Heart right ventricle (tissue), 16 donors: ENCODE results near the gene RPS6KB1. TPM values are rescaled to one million over a fixed set of nuclear protein-coding genes. Genes with fewer than 3 reads are reported as not detected.
A peak's percentile ranks its signal among the peaks of the same experiment; 100 is the strongest.

Experiments used
- ATAC-seq, 8 donors: fragments of 200-7000 bp; cut with Tn5 transposase; one replicate each; pipeline ENCODE4 v1.9.1; 2020; ENCODE audit warnings: mild to moderate bottlenecking in 8 of 8, moderate library complexity in 8 of 8, moderate number of reproducible peaks in 1 of 8
- DNase-seq, 2 donors: peaks; one replicate each; pipeline ENCODE4 v3.0.0-alpha.2; 2020
- H3K27ac ChIP-seq, 10 donors: fragments of 200-600 bp; sonication (generic) in 2 of 10; one replicate each; pipeline versions ENCODE4 v1.5.0 to v1.8.0; 2020 to 2022; ENCODE audit warnings: mild to moderate bottlenecking in 3 of 10
- H3K27me3 ChIP-seq, 7 donors: fragments of 200-600 bp; one replicate each; pipeline ENCODE4 v1.8.0; 2021 to 2022; ENCODE audit warnings: mild to moderate bottlenecking in 2 of 7
- H3K36me3 ChIP-seq, 9 donors: fragments of 200-600 bp; sonication (generic) in 1 of 9; one replicate each; pipeline versions ENCODE4 v1.5.0 to v1.8.0; 2020 to 2022; ENCODE audit warnings: mild to moderate bottlenecking in 2 of 9
- H3K4me1 ChIP-seq, 9 donors: fragments of 200-600 bp; sonication (generic) in 1 of 9; one replicate each; pipeline versions ENCODE4 v1.5.0 to v1.8.0; 2020 to 2022; ENCODE audit warnings: mild to moderate bottlenecking in 4 of 9
- H3K4me3 ChIP-seq, 10 donors: fragments of 200-600 bp; sonication (generic) in 2 of 10; one replicate each; pipeline versions ENCODE4 v1.5.0 to v1.8.0; 2020 to 2022; ENCODE audit warnings: mild to moderate bottlenecking in 7 of 10, moderate library complexity in 2 of 10
- H3K9me3 ChIP-seq, 11 donors: fragments of 200-600 bp in 10 of 11; sonication (generic) in 2 of 11; one replicate each; pipeline versions ENCODE4 v1.5.0 to v1.8.0; 2013 to 2022; ENCODE audit warnings: mild to moderate bottlenecking in 2 of 11, control low read depth in 1 of 11, moderate library complexity in 1 of 11
- WGBS, 2 donors: extraction: QIAGEN DNeasy Blood & Tissue Kit; methylation state at CpG; one replicate each; pipeline ENCODE4 v1.1.7; 2013; ENCODE audit warnings: inconsistent platforms in 1 of 2; 5-methylcytosine and 5-hydroxymethylcytosine counted together
- intact Hi-C, 10 donors: fragments of 100-400 bp; cut with DNase I; formaldehyde crosslinking; loops; one replicate each; pipeline versions ENCODE4 v1.11.1 to v1.14.2; 2022
- polyA plus RNA-seq, 2 donors: library from polyadenylated mRNA; stranded (reverse); fragments of 200-250 nt; gene quantifications; one replicate each; pipeline ENCODE4 v1.2.3, GENCODE V29; 2013
- total RNA-seq, 10 donors: library from RNA; stranded (reverse); fragmentation: NEBNext Ultra II Directional in 3 of 10; extraction: Animal tissue kit (Norgen Biotek cat#: 25700) in 3 of 10; gene quantifications; one replicate each; pipeline versions ENCODE4 v1.2.1 to v1.2.4, GENCODE V29; 2021 to 2023
- TF ChIP-seq, protein P1 (sequence below), 9 donors: fragments of 200-600 bp; sonication (generic) in 2 of 9; IDR thresholded peaks; one replicate each; pipeline versions ENCODE4 v1.5.0 to v1.8.0; 2021 to 2022; ENCODE audit warnings: antibody characterized with exemption in 9 of 9, mild to moderate bottlenecking in 5 of 9, moderate library complexity in 1 of 9
- donor health status: Arrhythmogenic right ventricular cardiomyopathy.
- donor health status: ischemic (EF 13 %, LVEDD 7.1; RV severe dilation, severe dysfunction).
- donor health status: healthy with polysubstance abuse.
- donor health status: DM: no; HTN: yes; CAD: no.
- donor health status: DM: no; HTN: no; CAD: no.
- donor health status: ischemic (EF 25% LVEDD 6.9; RV normal size, moderate dysfunction).
- donor health status: ischemic (EF 25% LVEDD 5.7; RV mildly dilated, moderate dysfunction).
- donor health status: healthy.
- donor health status: DM: yes; HTN: yes; CAD: no.
- donor health status: Ischemic cardiomyopathy.
- donor health status: ischemic (EF 35%, LVEDD 5.7; RV mildly dilated, moderate dysfunction).
- donor health status: nonischemic (EF 11% LVEDD 7.7; RV severe dilation, severe dysfunction).
- donor health status: DM: yes; HTN: yes; CAD: no.
- donor health status: PGD.
- donor health status: ischemic (EF 29% LVEDD 5.4; RV normal size, mild dysfunction).
- donor health status: nonischemic (EF 23%, LVEDD 6.1; RV moderate dilation, normal function).

Gene RPS6KB1
- total and polyA plus RNA-seq, 12 donors, result 5.1 to 30.4 (median 24.7) TPM

DNA sequence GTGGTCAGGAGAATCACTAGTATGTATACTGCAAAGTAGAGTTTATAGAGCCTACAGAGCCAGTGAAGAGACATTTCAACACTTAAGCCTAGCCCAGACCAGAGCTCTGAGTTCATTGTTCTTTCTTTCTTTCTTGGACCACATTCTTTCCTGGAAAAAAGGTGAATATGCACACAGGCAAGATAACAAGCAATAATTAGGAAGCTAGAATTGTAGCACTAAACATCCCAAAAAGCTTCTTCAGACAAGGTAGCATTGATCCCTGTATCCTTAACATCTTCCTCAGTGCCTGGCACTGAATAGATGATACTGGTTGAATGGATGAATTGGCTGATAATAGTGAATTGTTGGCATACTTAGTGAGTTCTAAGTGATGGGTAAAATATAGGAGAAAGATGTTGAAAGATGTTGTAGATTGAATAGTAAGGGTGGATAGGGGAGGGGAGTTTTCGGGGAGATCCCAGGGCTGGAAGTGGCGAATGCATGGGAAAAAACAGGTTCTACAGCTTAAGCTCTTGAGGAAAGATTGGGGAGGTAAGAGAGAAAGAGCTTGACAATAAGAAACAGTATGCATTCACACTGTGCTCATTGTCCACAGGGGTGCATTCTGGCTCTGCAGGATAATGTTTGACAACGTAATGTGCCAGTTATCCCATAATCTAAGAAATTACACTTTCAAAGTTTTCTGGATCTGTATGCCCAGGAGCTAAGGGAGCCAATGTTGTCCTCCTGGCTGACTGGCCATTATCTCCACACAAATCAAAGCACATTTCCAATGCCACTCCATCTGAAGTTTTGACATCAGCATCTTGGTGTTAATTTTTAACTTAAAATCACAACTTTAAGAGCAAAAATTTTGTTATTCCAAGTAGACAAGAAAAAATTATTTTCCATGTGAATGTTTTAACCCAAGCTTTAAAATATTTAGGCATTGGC lies 35.8 kb upstream of the RPS6KB1 start:
- TF ChIP-seq, protein P1, sequence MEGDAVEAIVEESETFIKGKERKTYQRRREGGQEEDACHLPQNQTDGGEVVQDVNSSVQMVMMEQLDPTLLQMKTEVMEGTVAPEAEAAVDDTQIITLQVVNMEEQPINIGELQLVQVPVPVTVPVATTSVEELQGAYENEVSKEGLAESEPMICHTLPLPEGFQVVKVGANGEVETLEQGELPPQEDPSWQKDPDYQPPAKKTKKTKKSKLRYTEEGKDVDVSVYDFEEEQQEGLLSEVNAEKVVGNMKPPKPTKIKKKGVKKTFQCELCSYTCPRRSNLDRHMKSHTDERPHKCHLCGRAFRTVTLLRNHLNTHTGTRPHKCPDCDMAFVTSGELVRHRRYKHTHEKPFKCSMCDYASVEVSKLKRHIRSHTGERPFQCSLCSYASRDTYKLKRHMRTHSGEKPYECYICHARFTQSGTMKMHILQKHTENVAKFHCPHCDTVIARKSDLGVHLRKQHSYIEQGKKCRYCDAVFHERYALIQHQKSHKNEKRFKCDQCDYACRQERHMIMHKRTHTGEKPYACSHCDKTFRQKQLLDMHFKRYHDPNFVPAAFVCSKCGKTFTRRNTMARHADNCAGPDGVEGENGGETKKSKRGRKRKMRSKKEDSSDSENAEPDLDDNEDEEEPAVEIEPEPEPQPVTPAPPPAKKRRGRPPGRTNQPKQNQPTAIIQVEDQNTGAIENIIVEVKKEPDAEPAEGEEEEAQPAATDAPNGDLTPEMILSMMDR (IDR thresholded peaks at IDR 0.05), result no peak
- Histone ChIP-seq H3K4me1 (peaks cover 0 to 40% (median 5%) of the 10 kb centered on the region in 9 donors), H3K36me3 (peaks cover 0 to 41% (median 11%) of the 10 kb centered on the region in 9 donors), H3K27me3 (no peaks in the 10 kb centered on the region), H3K4me3 (no peak overlapping the region), H3K9me3 (no peaks in the 10 kb centered on the region), H3K27ac (peak overlapping the region in 2 of 10 donors; percentile 13 to 46)
- intact Hi-C loops, result no loop called here
- DNase-seq (no peak), ATAC-seq (no peak)
- WGBS, 2 donors, result 95 to 98% methylated on average over 3 of the region's 3 CpGs

DNA sequence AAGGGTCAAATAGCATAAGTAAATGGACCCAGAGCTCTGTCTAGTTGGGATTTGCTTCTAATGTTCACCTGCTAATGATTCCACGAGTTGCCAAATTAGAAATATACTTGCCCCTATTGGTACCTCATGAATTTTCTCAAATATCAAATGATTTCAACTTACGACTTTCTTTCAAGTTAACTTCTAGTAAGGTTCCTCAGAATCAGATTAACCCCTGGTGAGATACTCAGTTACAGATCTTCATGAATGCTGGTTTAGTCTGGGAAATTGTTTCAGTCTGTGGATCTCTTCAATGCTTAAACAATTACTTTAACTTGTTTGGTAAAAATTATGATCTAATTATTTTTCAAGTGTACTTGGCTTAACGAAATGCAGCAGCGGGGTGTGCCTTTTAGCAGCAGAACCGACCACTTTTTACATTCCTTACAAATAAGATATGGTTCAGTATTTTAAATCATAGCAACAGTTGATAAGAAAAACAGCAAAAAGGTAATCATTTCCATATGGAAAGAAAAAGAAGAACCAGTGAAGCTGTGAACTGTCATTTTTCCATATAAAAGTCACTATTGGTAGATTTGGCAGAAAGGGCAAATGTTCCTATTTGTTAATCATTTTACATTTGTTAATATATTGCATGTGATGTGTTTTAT lies 34.6 kb upstream of the RPS6KB1 start:
- TF ChIP-seq, protein P1 (IDR thresholded peaks at IDR 0.05), result no peak
- intact Hi-C loops, result loop anchor here in 1 of 10 donors (2.0 kb wide), 1 partner anchor 105 kb away; no protein-coding TSS in a partner anchor
- DNase-seq, result no peak
- Histone ChIP-seq H3K9me3 (no peaks in the 10 kb centered on the region), H3K27me3 (no peaks in the 10 kb centered on the region), H3K4me3 (no peak overlapping the region), H3K36me3 (peaks cover 0 to 52% (median 12%) of the 10 kb centered on the region in 9 donors), H3K4me1 (peaks cover 0 to 28% (median 0%) of the 10 kb centered on the region in 9 donors), H3K27ac (no peak overlapping the region)
- WGBS, 2 donors, result 85% methylated on average over 5 of the region's 5 CpGs
- ATAC-seq, result no peak

DNA sequence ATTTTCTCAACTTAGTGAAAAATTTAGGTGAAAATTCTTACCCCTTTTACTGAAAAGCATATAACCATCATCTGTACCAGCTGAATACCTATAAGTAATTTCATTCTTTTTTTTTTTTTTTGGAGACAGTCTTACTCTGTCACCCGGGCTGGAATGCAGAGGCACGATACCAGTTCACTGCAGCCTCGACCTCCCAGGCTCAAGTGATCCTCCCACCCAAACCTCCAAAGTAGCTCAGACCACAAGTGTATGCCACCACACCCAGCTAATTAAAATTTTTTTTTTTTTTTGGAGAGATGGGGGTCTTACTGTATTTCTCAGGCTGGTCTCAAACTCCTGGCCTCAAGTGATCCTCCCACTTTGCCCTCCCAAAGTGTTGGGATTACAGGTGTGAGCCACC lies 34.0 kb upstream of the RPS6KB1 start:
- no peak for DNase-seq
- Histone ChIP-seq H3K9me3 (no peaks in the 10 kb centered on the region), H3K36me3 (peaks cover 0 to 59% (median 12%) of the 10 kb centered on the region in 9 donors), H3K27ac (no peak overlapping the region), H3K4me1 (peaks cover 0 to 22% (median 0%) of the 10 kb centered on the region in 9 donors), H3K27me3 (no peaks in the 10 kb centered on the region), H3K4me3 (no peak overlapping the region)
- 74 to 75% methylated on average over 3 of the region's 3 CpGs for WGBS, 2 donors
- intact Hi-C loops, result loop anchor here in 1 of 10 donors (2.0 kb wide), 1 partner anchor 106 kb away; no protein-coding TSS in a partner anchor
- TF ChIP-seq, protein P1 (IDR thresholded peaks at IDR 0.05), result no peak
- ATAC-seq, result no peak

DNA sequence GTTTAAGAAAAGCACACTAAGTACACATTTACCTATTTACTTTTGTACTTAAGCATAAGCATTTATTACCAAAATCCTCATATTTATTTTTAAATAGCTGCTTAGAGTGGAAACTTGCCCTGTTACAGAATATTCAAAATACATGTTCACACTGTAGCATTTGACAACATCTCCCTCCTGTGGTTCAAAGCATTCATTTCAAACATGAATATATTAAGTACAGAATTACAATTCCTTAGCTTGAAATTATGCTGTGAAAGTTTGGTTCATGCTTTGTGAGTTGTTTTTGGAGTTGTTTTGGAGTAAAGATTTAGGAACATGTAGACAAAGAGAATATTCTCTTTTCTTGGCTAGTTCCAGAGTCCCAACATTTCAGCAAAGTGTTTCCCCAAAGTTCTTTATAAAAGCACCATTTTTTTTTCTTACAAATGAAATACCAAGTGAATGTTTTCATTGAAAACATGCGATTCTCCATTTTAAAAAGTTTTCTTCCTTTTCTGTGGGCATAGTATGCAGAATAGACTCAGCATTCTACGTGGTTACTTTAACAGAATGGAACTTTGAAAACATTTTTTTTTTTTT lies 33.4 kb upstream of the RPS6KB1 start:
- TF ChIP-seq, protein P1 (IDR thresholded peaks at IDR 0.05), result peak in 8 of 9 donors; percentile 19 to 68 (median 60)
- no peak overlapping the region for H3K27ac ChIP-seq
- no peaks in the 10 kb centered on the region for H3K27me3 ChIP-seq
- intact Hi-C loops, result loop anchor here in 2 of 10 donors (2.0 to 10.0 kb wide), 2 partner anchors 105 to 107 kb away; no protein-coding TSS in a partner anchor
- ATAC-seq (no peak), DNase-seq (no peak)
- H3K4me3 ChIP-seq, result no peak overlapping the region
- 85 to 93% methylated on average over 2 of the region's 2 CpGs for WGBS, 2 donors
- peaks cover 0 to 20% (median 0%) of the 10 kb centered on the region in 9 donors for H3K4me1 ChIP-seq
- no peaks in the 10 kb centered on the region for H3K9me3 ChIP-seq
- peaks cover 0 to 64% (median 12%) of the 10 kb centered on the region in 9 donors for H3K36me3 ChIP-seq
